ENCODE data around the gene WDPCP.

DNA sequence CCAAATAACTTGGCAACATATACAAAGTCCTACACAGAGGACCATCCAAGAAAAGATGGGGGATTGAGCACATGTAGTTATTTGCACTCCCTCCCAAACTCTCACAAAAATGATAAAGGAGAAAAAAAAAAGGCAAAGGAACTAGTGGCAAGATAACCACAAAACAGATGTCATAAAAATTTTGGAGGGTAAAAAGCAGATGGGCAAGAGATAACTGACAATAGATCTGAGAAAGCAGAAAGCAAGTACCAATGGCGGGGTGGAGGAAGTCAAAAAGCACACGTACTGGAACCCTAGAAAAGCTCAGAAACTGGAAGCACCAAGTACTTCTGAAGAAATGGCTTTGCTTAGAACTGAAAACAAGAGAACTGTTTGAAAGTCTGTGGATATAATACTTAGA lies 82.0 kb downstream of the WDPCP start:
- TF ChIP-seq POLR2AphosphoS5 (IDR thresholded peaks at IDR 0.05; ENCODE audit: low read depth) (no peak), EZH2phosphoT487 (IDR thresholded peaks at IDR 0.05; ENCODE audit: unreplicated experiment) (no peak), REST (IDR thresholded peaks at IDR 0.05; ENCODE audit: unreplicated experiment) (no peak)
- TF ChIP-seq, protein P1, sequence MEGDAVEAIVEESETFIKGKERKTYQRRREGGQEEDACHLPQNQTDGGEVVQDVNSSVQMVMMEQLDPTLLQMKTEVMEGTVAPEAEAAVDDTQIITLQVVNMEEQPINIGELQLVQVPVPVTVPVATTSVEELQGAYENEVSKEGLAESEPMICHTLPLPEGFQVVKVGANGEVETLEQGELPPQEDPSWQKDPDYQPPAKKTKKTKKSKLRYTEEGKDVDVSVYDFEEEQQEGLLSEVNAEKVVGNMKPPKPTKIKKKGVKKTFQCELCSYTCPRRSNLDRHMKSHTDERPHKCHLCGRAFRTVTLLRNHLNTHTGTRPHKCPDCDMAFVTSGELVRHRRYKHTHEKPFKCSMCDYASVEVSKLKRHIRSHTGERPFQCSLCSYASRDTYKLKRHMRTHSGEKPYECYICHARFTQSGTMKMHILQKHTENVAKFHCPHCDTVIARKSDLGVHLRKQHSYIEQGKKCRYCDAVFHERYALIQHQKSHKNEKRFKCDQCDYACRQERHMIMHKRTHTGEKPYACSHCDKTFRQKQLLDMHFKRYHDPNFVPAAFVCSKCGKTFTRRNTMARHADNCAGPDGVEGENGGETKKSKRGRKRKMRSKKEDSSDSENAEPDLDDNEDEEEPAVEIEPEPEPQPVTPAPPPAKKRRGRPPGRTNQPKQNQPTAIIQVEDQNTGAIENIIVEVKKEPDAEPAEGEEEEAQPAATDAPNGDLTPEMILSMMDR (conservative IDR thresholded peaks at IDR 0.05; ENCODE audit: low read depth in 2 of 2) = no peak
